ENCODE data around the gene RWDD2A. TPM values are rescaled to one million over a fixed set of nuclear protein-coding genes. Genes with fewer than 3 reads are reported as not detected.

The RWDD2A gene
- total RNA-seq, 3 donors from 2014 or later = 1.9 to 3.4 (median 2.5) TPM

- Histone ChIP-seq H3K36me3 (ENCODE audit: low read depth) (no peaks in the 10 kb centered on the region), H3K9me3 (no peaks in the 10 kb centered on the region), H3K4me1 (ENCODE audit: low read depth) (no peaks in the 10 kb centered on the region), H3K4me3 (no peak overlapping the region)
- ATAC-seq (no peak), DNase-seq (no peak)
- no peak for TF ChIP-seq CTCF (IDR thresholded peaks at IDR 0.05)
- intact Hi-C loops (cut with DNase I, micrococcal nuclease) = no loop called here
These were observed 38.0 kb downstream of the RWDD2A start for GRCh38 chr6:83231146-83231545.

DNA sequence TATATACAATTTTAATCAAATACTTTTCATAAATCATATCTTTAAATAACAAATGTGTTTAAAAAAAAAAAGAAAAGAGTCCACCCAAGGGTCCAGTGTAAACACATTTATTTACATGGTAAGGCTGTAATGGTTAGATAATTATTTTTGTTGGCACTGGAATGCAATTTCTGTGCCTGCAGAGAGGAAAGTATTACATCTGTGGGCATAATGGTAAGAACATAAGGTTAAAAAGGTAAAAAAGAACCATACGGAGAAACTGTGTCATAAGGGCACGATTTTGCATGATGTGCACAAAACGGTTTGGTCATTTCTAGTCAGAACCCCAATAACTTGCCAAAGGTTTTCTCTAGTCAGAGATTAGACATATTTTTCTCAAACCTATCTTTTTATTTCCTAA, 54.3 kb downstream of the RWDD2A start:
- intact Hi-C loops (cut with DNase I, micrococcal nuclease) = no loop called here
- no peak for DNase-seq
- Histone ChIP-seq H3K36me3 (ENCODE audit: low read depth) (no peaks in the 10 kb centered on the region), H3K9me3 (no peaks in the 10 kb centered on the region), H3K4me1 (ENCODE audit: low read depth) (no peaks in the 10 kb centered on the region), H3K4me3 (no peak overlapping the region)
- ATAC-seq = no peak
- TF ChIP-seq CTCF (IDR thresholded peaks at IDR 0.05) = no peak

Other genes with a start within 250 kb of the RWDD2A start
- gene UBE3D, start 127.5 kb upstream of the RWDD2A start, total RNA-seq = 1 to 10 TPM; 4.3 to 4.8 (median 4.7) TPM
- gene DOP1A, start 125.7 kb upstream of the RWDD2A start, total RNA-seq = 10 to 100 TPM; 28.0 to 35.8 (median 30.4) TPM
- 10 to 100 TPM; 29.2 to 37.6 (median 30.7) TPM for gene PGM3, start 92 bp upstream of the RWDD2A start, total RNA-seq
- gene ME1, start 237.7 kb downstream of the RWDD2A start, total RNA-seq = 10 to 100 TPM in 1 of 3 donors, 1 to 10 TPM in 2; 2.6 to 10.4 (median 7.3) TPM

All from mucosa of descending colon (tissue), 3 donors.